Measurements from ENCODE around the gene CDH23. TPM values are rescaled to one million over a fixed set of nuclear protein-coding genes. Genes with fewer than 3 reads are reported as not detected.

Gene CDH23
- total and polyA plus RNA-seq, 8 donors: 1.8 to 22.8 (median 3.0) TPM

DNA sequence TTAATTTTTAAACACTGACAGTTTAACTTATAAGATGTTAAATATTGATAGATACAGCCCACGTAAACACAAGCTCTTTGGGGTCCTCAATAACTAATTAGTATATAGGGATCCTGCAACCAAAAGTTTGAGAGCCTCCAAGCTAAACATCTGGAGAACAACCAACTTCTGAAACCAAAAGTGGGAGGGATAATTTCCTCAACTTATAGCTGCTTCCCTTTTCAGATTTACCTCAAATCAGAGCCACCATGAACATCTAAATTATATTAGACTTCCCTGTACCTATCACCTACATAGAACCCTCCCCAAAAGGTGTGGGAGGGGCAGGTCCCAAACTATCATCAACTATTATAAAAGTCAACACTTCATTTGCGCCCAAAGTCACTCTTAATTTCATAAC is 445.7 kb downstream of the CDH23 start:
- DNase-seq (no peak), ATAC-seq (no peak)
- H3K27ac ChIP-seq: no peak overlapping the region
- no peaks in the 10 kb centered on the region for H3K27me3 ChIP-seq
- TF ChIP-seq CTCF (IDR thresholded peaks at IDR 0.05): no peak
- H3K9me3 ChIP-seq: no peaks in the 10 kb centered on the region
- intact Hi-C loops (cut with DNase I): no loop called here
- no peak overlapping the region for H3K4me3 ChIP-seq
- H3K36me3 ChIP-seq: peaks cover 0 to 20% of the 10 kb centered on the region in 2 donors
- peaks cover 19 to 100% of the 10 kb centered on the region in 2 donors for H3K4me1 ChIP-seq

- no peak for TF ChIP-seq CTCF (IDR thresholded peaks at IDR 0.05)
- Histone ChIP-seq H3K27me3 (no peaks in the 10 kb centered on the region), H3K36me3 (peaks cover 0 to 16% of the 10 kb centered on the region in 2 donors), H3K9me3 (no peaks in the 10 kb centered on the region), H3K4me1 (peaks cover 19 to 100% of the 10 kb centered on the region in 2 donors), H3K27ac (no peak overlapping the region), H3K4me3 (no peak overlapping the region)
- intact Hi-C loops (cut with DNase I): no loop called here
- ATAC-seq (no peak), DNase-seq (no peak)
These were observed 446.4 kb downstream of the CDH23 start for GRCh38 chr10:71842856-71843686.

GRCh38 chr10:71844084-71844483 is 447.4 kb downstream of the CDH23 start:
- no peak overlapping the region for H3K4me3 ChIP-seq
- peaks cover 20 to 100% of the 10 kb centered on the region in 2 donors for H3K4me1 ChIP-seq
- H3K27ac ChIP-seq: no peak overlapping the region
- intact Hi-C loops (cut with DNase I): no loop called here
- H3K27me3 ChIP-seq: no peaks in the 10 kb centered on the region
- peaks cover 0 to 12% of the 10 kb centered on the region in 2 donors for H3K36me3 ChIP-seq
- TF ChIP-seq CTCF (IDR thresholded peaks at IDR 0.05): no peak
- H3K9me3 ChIP-seq: no peaks in the 10 kb centered on the region
- DNase-seq: no peak
- ATAC-seq: no peak

DNA sequence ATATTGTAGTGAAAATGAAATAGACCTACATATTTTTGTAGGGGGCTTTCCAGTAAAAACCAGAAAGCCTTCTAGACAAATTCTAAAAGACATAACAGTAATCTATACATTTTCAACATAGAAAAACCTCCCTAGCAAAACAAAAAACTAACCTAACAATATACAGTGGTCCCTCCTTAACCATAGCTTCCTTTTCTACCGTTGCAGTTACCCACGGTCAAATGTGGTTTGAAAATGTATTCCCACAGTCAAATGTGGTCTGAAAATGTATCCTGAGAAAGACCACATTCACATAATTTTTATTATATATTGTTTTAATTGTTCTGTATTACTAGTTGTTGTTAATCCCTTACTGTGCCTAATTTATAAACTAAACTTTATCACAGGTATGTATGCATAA is 448.0 kb downstream of the CDH23 start:
- DNase-seq (no peak), ATAC-seq (no peak)
- Histone ChIP-seq H3K4me1 (peaks cover 21 to 100% of the 10 kb centered on the region in 2 donors), H3K27ac (no peak overlapping the region), H3K36me3 (peaks cover 0 to 12% of the 10 kb centered on the region in 2 donors), H3K27me3 (no peaks in the 10 kb centered on the region), H3K9me3 (no peaks in the 10 kb centered on the region), H3K4me3 (no peak overlapping the region)
- intact Hi-C loops (cut with DNase I): no loop called here
- TF ChIP-seq CTCF (IDR thresholded peaks at IDR 0.05): no peak
